ENCODE measurements around the gene DLX1.
A peak's percentile ranks its signal among the peaks of the same experiment; 100 is the strongest.
"Not testable (repeated sequence)": the region's sequence is repeated elsewhere in the genome, so short reads cannot be mapped to it uniquely, and the experiment has no call there.

The DLX1 gene

GRCh38 chr2:172052000-172052983 is 33.0 kb upstream of the DLX1 start:
- in situ Hi-C loops (cut with MboI; ENCODE audit: low sequenced_read_pairs, unreplicated experiment), result no loop called here
- DNase-seq (ENCODE audit: low spot score), result peak; percentile 25
- no peak for TF ChIP-seq CTCF (IDR thresholded peaks at IDR 0.05; ENCODE audit: borderline replicate concordance, control extremely low read depth, extremely low read depth, insufficient read depth, missing control alignments)

- in situ Hi-C loops (cut with MboI; ENCODE audit: low sequenced_read_pairs, unreplicated experiment), result no loop called here
- DNase-seq (ENCODE audit: low spot score), result no peak
- TF ChIP-seq CTCF (IDR thresholded peaks at IDR 0.05; ENCODE audit: borderline replicate concordance, control extremely low read depth, extremely low read depth, insufficient read depth, missing control alignments), result no peak
These were observed 31.8 kb upstream of the DLX1 start for GRCh38 chr2:172053486-172053885.

GRCh38 chr2:172056293-172056692 is 29.0 kb upstream of the DLX1 start:
- DNase-seq (ENCODE audit: low spot score), result no peak
- no peak for TF ChIP-seq CTCF (IDR thresholded peaks at IDR 0.05; ENCODE audit: borderline replicate concordance, control extremely low read depth, extremely low read depth, insufficient read depth, missing control alignments)
- in situ Hi-C loops (cut with MboI; ENCODE audit: low sequenced_read_pairs, unreplicated experiment), result no loop called here

- TF ChIP-seq CTCF (IDR thresholded peaks at IDR 0.05; ENCODE audit: borderline replicate concordance, control extremely low read depth, extremely low read depth, insufficient read depth, missing control alignments), result no peak
These were observed 26.6 kb upstream of the DLX1 start for GRCh38 chr2:172058660-172059059.

GRCh38 chr2:172060118-172060517 is 25.2 kb upstream of the DLX1 start:
- in situ Hi-C loops (cut with MboI; ENCODE audit: low sequenced_read_pairs, unreplicated experiment); DNase-seq (ENCODE audit: low spot score): not testable (repeated sequence)

More at GRCh38 chr2:172058660-172059059, 26.6 kb upstream of the DLX1 start:
- in situ Hi-C loops (cut with MboI; ENCODE audit: low sequenced_read_pairs, unreplicated experiment), result no loop called here
- DNase-seq (ENCODE audit: low spot score), result no peak

- TF ChIP-seq CTCF (IDR thresholded peaks at IDR 0.05; ENCODE audit: borderline replicate concordance, control extremely low read depth, extremely low read depth, insufficient read depth, missing control alignments), result no peak
- DNase-seq (ENCODE audit: low spot score), result no peak
- in situ Hi-C loops (cut with MboI; ENCODE audit: low sequenced_read_pairs, unreplicated experiment), result no loop called here
These were observed 22.8 kb upstream of the DLX1 start for GRCh38 chr2:172062402-172063004.

GRCh38 chr2:172063446-172063845 is 21.9 kb upstream of the DLX1 start:
- no peak for DNase-seq (ENCODE audit: low spot score)
- in situ Hi-C loops (cut with MboI; ENCODE audit: low sequenced_read_pairs, unreplicated experiment), result no loop called here
- TF ChIP-seq CTCF (IDR thresholded peaks at IDR 0.05; ENCODE audit: borderline replicate concordance, control extremely low read depth, extremely low read depth, insufficient read depth, missing control alignments), result no peak
